CD4-positive, alpha-beta T cell treated with Interleukin-17A for 1 hour (primary cell): ENCODE measurements around the gene EFNA1.
"Not testable (repeated sequence)": the region's sequence is repeated elsewhere in the genome, so short reads cannot be mapped to it uniquely, and the experiment has no call there.

Experiments used
- DNase-seq: peaks from one replicate; pipeline ENCODE4 v3.0.0-alpha.2; 2020

Gene EFNA1

GRCh38 chr1:155160128-155160527 is 32.5 kb downstream of the EFNA1 start:
- DNase-seq, result no peak

GRCh38 chr1:155162631-155163030 is 35.0 kb downstream of the EFNA1 start:
- not testable (repeated sequence) for DNase-seq

GRCh38 chr1:155163785-155164184 is 36.1 kb downstream of the EFNA1 start:
- DNase-seq, result not testable (repeated sequence)

GRCh38 chr1:155164625-155165024 is 36.9 kb downstream of the EFNA1 start:
- DNase-seq, result not testable (repeated sequence)

DNA sequence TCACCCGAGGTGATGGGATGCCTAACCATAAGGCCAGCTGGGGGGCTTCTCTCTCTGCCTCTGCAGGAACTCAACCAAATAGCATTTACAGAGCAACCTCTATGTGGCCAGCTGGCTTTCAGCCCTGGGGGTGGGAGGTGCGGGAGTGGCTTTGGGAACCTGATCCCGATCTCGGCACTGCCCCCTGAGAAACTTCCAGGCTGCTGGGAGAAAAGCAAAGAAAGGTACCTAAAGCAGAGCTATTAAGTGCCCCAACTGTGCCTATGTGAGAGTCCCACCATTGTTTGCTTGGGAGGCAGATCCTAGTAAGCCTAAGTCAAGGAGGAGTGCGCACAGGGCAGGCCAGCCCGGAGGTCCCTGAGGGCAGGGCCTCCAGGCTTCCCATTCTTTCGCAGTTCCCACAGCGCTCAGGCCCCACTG is 38.4 kb downstream of the EFNA1 start:
- no peak for DNase-seq

DNA sequence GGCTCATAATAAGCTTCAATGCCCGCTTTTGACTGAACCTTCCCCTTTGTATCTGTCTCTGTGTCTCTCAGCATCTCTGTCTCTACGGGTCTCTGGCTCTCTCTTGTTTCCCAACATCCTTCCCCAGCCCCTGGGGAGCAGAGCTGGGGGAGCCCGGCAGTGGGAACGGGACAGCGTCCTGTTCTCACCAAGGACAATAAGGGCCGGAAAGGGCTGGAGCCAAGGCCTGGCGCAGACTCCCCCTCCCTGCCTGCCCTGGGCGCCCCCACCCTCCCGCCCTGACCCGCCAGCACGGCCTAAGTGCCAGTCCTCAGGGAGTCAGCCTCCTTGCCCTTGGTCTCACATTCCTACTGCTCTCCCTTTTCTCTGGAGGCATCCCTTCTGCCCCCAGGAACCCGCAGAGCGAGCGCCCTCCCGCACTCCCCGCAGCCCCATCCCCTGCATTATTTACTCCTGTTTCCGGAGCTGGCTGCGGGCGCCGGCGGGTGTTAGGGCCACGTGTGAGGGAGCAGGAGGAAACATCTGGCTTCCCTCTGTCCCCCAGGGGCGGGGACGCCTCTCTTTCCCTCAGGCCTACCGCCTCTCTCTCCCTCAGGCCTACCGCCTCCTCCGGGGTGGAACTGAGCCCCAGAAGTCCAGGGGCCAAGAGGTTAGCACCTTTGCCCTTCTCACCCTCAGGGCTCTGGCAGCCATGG is 38.9 kb downstream of the EFNA1 start:
- no peak for DNase-seq

GRCh38 chr1:155167166-155168104 is 39.8 kb downstream of the EFNA1 start:
- peak; percentile 87 for DNase-seq

GRCh38 chr1:155168105-155168445 is 40.4 kb downstream of the EFNA1 start:
- not testable (repeated sequence) for DNase-seq

- no peak for DNase-seq
Measured at GRCh38 chr1:155168456-155169210, 41.0 kb downstream of the EFNA1 start.

DNA sequence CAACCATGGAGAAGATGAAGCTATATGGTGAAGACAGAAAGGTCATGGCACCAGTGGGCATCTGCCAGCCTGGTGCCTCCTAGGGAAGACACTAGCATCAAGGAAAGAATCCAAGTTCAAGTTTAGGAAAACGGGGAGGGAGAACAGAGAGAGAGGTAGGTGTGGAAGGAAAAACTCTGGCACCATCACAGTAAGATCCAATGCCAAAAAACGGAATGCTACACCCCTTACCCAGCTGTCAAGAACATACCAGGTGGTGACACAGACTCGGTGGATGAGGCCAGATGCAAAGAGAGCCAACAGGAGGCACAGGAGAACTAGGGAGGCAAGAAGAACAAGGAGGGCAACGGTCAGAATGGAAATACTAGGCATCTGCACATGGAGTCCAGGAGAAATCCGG is 41.9 kb downstream of the EFNA1 start:
- no peak for DNase-seq

DNA sequence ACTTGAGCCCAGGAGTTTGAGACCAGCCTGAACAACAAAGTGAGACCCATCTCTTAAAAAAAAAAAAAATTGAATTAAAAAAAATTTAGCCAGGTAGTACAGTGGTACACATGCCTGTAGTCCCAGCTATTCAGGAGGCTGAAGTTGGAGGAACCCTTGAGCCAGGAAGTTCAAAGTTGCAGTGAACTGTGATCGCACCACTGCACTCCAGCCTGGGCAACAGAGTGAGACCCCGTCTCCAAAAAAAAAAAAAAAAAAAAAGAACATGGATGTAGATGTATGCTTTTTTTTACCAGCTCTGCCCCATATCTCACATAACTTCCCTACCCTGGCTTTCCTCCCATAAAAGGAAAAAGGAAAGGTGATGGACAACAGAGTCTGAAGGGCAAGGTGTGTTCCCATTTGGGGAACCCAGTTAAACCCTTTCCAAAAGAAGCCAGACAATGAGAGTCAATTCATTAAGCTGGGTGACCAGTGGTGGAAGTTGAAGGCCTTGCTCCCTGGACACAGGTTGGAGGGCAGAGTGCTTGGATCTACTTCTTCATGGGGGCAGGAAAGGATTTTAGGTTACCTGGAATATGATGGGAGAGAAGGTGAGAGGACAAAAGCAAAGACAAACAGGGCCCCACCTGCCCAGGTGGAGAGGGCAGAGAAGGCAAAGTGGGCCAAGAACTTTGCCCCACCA is 42.6 kb downstream of the EFNA1 start:
- no peak for DNase-seq

- DNase-seq, result no peak
Measured at GRCh38 chr1:155170806-155171205, 43.1 kb downstream of the EFNA1 start.

DNA sequence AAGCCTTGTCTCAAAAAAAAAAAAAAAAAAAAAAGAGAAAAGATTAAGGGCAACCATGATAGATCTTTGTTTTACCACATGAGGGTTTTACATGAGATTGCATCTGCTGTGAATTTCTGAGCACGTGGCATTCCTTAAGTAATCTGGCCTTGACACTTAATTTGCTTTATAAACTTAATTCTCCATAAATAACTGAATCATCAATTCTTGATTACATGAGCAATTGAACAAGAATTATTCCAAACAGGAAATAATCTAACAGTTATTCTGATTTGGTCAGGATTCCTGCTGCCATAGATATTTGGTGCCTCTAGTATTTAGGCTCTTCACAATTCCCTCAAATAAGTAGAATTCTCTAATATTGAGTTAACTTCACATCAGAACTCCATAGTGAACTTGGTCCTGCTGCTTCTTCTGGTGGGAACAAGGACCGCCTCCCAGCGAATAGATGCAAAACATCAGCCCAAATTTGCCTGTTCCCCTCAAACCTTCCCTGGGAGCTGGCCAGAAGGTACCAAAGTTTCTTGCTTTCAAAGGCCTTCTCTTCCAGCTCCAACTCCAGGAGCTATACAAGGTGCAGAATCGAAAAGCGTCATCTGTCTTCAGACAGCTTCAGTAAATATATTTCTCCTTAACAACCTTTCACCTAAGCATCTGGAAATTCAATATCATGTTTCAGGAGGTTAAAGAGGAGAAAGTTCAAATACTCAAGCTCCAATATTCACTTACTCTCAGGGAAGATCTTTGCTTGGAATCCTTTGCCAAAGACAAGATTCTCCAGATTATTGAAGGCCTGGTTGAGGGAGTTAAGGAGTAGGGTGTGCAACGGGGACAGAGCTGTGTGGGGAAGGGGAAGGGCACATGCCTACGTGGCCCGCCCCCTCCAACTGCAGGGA is 44.4 kb downstream of the EFNA1 start:
- no peak for DNase-seq

DNA sequence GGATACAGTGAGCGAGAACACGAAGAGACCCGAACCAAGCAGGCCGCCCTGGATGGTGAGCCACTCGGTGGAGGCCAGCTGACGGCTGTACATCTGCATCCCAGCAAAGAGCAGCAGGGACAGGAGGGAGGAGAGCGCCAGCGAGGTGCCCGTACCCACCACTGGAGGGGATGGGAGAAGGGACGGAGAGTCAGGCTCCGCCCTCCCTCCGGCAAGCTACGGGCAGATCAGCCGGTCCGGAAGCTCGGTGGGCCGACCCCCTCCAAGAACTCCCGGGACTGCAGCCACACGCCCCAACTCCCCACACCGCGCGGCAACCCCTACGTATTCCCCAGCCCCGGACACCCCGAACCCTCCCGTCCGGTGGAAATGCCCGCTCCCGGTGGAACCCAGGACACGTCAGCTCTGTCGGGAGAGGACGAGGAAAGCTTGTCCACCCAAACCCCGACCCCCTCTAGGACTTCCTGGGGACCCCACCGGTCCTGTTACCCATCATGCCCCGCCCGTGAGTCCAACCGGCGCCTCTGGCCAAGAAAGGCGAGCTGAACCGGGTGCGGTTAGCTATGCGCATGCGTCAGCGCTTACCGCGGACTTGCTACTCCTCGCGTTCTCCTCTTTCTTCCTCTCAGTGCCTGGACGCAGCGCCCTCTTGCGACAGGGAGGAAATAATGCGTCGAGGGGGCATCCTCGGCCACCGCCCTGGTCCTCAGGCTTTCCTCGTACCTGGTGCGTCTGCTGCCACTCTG is 45.2 kb downstream of the EFNA1 start, which contains the start of gene KRTCAP2:
Gene KRTCAP2 (minus strand): TSS at position 573 of the 746 bp plus-strand sequence. CDS start 80 bp downstream, at position 493.
- peak; percentile 96 for DNase-seq

DNA sequence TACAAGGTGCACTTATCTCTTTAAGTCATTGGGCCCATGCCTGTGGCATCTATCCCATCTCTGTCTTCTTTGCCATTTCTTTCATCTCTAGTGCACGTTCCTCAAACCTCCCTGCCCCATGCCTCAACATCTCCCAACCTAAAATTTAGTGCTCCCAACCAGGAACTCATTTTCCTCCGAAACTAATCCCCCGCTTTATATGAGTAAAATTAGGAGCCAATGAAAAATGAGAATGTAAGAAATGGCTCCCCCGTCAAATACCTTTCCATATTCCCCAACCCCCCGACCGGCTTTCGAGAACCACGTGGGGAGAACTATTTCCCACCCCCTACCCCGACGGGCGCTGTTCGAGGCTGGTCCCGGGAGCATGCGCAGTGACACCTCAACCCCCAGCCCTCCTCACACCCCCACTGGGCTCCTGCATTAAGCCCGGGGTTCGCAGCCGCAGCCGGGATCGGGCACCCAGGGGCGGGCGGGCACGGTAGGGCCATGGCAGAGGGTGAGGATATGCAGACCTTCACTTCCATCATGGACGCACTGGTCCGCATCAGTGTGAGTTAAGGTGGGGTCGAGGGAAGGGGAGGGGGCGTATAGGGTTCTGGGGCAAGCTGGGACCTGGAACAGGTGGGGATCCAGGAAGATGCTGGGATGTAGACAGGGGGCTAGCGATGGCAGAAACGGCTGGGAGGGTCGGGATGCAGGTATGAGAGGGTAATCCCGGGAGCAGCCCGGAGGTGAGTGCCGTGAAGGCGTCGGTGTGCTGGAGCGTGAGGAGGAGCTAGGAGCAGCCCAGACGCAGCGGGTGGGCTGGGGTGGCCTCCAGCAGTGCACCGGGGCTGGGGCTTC is 46.0 kb downstream of the EFNA1 start, which contains the start of gene TRIM46:
Gene TRIM46 (plus strand): TSS at position 372 of the 846 bp plus-strand sequence. CDS start 118 bp downstream, at position 490.
- DNase-seq, result peak; percentile 80

- peak; percentile 74 for DNase-seq
Measured at GRCh38 chr1:155174324-155175280, 46.9 kb downstream of the EFNA1 start.

DNA sequence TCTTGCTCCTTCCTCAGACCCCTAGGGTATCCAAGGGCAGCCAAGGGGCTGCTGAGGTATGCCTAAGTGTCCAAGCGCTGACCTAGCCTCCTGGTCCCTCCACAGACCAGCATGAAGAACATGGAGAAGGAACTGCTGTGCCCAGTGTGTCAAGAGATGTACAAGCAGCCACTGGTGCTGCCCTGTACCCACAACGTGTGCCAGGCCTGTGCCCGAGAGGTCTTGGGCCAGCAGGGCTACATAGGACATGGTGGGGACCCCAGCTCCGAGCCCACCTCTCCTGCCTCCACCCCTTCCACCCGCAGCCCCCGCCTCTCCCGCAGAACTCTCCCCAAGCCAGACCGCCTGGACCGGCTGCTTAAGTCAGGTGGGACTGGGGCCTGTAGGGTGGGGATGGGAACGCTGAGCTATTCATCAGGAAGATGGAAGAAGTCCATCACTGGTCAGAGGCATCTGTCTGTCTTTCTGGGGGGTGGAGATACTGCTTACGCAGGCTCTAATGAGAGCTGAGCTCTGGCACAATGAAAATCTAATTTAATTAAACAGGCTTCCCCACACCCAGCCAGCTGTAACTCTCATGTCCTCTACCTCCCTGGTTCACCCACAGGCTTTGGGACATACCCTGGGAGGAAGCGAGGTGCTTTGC is 47.7 kb downstream of the EFNA1 start:
- no peak for DNase-seq

DNA sequence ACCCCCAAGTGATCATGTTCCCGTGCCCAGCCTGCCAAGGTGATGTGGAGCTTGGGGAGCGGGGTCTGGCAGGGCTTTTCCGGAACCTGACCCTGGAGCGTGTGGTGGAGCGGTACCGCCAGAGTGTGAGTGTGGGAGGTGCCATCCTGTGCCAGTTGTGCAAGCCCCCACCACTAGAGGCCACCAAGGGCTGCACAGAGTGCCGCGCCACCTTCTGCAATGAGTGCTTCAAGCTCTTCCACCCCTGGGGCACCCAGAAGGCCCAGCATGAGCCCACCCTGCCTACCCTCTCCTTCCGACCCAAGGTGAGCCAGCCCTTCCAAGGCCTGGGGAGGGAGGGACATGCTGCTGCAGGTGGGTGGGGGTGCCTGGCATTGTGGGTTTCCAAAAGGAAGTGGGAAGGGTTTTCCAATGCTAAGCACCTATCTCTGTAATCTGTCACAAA is 48.3 kb downstream of the EFNA1 start:
- DNase-seq, result no peak
